Muscle layer of duodenum (tissue), 2 donors: ENCODE measurements around the gene PLA2G4E.

ENCODE experiments used
- H3K27ac ChIP-seq: one replicate; pipeline ENCODE4 v1.7.0; 2013; ENCODE audit warnings: mild to moderate bottlenecking, low read length
- H3K27me3 ChIP-seq: one replicate; pipeline ENCODE4 v1.7.0; 2013; ENCODE audit warnings: low read depth, mild to moderate bottlenecking, control low read depth, low read length
- H3K36me3 ChIP-seq, 2 donors: one replicate each; pipeline ENCODE4 v1.7.0; 2013; ENCODE audit warnings: low read length in 2 of 2, control low read depth in 1 of 2, mild to moderate bottlenecking in 1 of 2; ENCODE audit not compliant: insufficient read depth in 2 of 2, control insufficient read depth in 1 of 2
- H3K4me1 ChIP-seq, 2 donors: one replicate each; pipeline ENCODE4 v1.7.0; 2013; ENCODE audit warnings: low read length in 2 of 2, mild to moderate bottlenecking in 2 of 2, control low read depth in 1 of 2, moderate library complexity in 1 of 2; ENCODE audit not compliant: insufficient read depth in 2 of 2, control insufficient read depth in 1 of 2
- H3K4me3 ChIP-seq, 2 donors: one replicate each; pipeline ENCODE4 v1.7.0; 2013; ENCODE audit warnings: low read length in 2 of 2, low read depth in 1 of 2, mild to moderate bottlenecking in 1 of 2
- H3K9me3 ChIP-seq, 2 donors: one replicate each; pipeline ENCODE4 v1.7.0; 2013; ENCODE audit warnings: low read length in 2 of 2, control low read depth in 1 of 2, mild to moderate bottlenecking in 1 of 2; ENCODE audit not compliant: control insufficient read depth in 1 of 2
- donor health status: healthy.

PLA2G4E gene

GRCh38 chr15:42034628-42035434 lies 14.0 kb upstream of the PLA2G4E start:
- Histone ChIP-seq H3K36me3 (no peaks in the 10 kb centered on the region), H3K9me3 (no peaks in the 10 kb centered on the region), H3K4me3 (no peak overlapping the region), H3K4me1 (no peaks in the 10 kb centered on the region), H3K27ac (no peak overlapping the region), H3K27me3 (no peaks in the 10 kb centered on the region)

- H3K4me1 ChIP-seq: no peaks in the 10 kb centered on the region
- no peaks in the 10 kb centered on the region for H3K27me3 ChIP-seq
- H3K27ac ChIP-seq: no peak overlapping the region
- H3K9me3 ChIP-seq: no peaks in the 10 kb centered on the region
- no peak overlapping the region for H3K4me3 ChIP-seq
- no peaks in the 10 kb centered on the region for H3K36me3 ChIP-seq
These were observed 12.5 kb upstream of the PLA2G4E start for GRCh38 chr15:42033214-42033873.

GRCh38 chr15:42032376-42033213 lies 11.8 kb upstream of the PLA2G4E start:
- H3K4me3 ChIP-seq: no peak overlapping the region
- no peaks in the 10 kb centered on the region for H3K9me3 ChIP-seq
- H3K36me3 ChIP-seq: no peaks in the 10 kb centered on the region
- no peak overlapping the region for H3K27ac ChIP-seq
- no peaks in the 10 kb centered on the region for H3K27me3 ChIP-seq
- no peaks in the 10 kb centered on the region for H3K4me1 ChIP-seq

GRCh38 chr15:42031198-42031915 lies 10.5 kb upstream of the PLA2G4E start:
- no peaks in the 10 kb centered on the region for H3K9me3 ChIP-seq
- H3K27ac ChIP-seq: no peak overlapping the region
- H3K36me3 ChIP-seq: no peaks in the 10 kb centered on the region

GRCh38 chr15:42027521-42027920 lies 6.7 kb upstream of the PLA2G4E start:
- Histone ChIP-seq H3K4me3 (no peak overlapping the region), H3K36me3 (no peaks in the 10 kb centered on the region), H3K27me3 (no peaks in the 10 kb centered on the region), H3K4me1 (no peaks in the 10 kb centered on the region), H3K9me3 (no peaks in the 10 kb centered on the region), H3K27ac (no peak overlapping the region)

More at GRCh38 chr15:42031198-42031915, 10.5 kb upstream of the PLA2G4E start:
- no peaks in the 10 kb centered on the region for H3K27me3 ChIP-seq
- H3K4me3 ChIP-seq: no peak overlapping the region
- H3K4me1 ChIP-seq: no peaks in the 10 kb centered on the region

GRCh38 chr15:42024303-42024702 lies 3.5 kb upstream of the PLA2G4E start:
- no peaks in the 10 kb centered on the region for H3K9me3 ChIP-seq
- no peaks in the 10 kb centered on the region for H3K36me3 ChIP-seq
- no peak overlapping the region for H3K4me3 ChIP-seq
- no peaks in the 10 kb centered on the region for H3K27me3 ChIP-seq
- no peak overlapping the region for H3K27ac ChIP-seq
- no peaks in the 10 kb centered on the region for H3K4me1 ChIP-seq

- no peaks in the 10 kb centered on the region for H3K36me3 ChIP-seq
- no peak overlapping the region for H3K27ac ChIP-seq
- no peaks in the 10 kb centered on the region for H3K9me3 ChIP-seq
- no peaks in the 10 kb centered on the region for H3K27me3 ChIP-seq
- no peaks in the 10 kb centered on the region for H3K4me1 ChIP-seq
- no peak overlapping the region for H3K4me3 ChIP-seq
These were observed 751 bp upstream of the PLA2G4E start for GRCh38 chr15:42021593-42021992.

- Histone ChIP-seq H3K27ac (no peak overlapping the region), H3K27me3 (no peaks in the 10 kb centered on the region), H3K36me3 (no peaks in the 10 kb centered on the region), H3K4me1 (no peaks in the 10 kb centered on the region), H3K9me3 (no peaks in the 10 kb centered on the region), H3K4me3 (no peak overlapping the region)
These were observed 2.3 kb downstream of the PLA2G4E start for GRCh38 chr15:42018306-42019224.

GRCh38 chr15:42016971-42017370 lies 3.9 kb downstream of the PLA2G4E start:
- H3K9me3 ChIP-seq: no peaks in the 10 kb centered on the region
- no peaks in the 10 kb centered on the region for H3K4me1 ChIP-seq
- H3K27me3 ChIP-seq: no peaks in the 10 kb centered on the region
- no peak overlapping the region for H3K4me3 ChIP-seq
- H3K27ac ChIP-seq: no peak overlapping the region
- no peaks in the 10 kb centered on the region for H3K36me3 ChIP-seq

GRCh38 chr15:42014406-42014805 lies 6.4 kb downstream of the PLA2G4E start:
- Histone ChIP-seq H3K4me1 (no peaks in the 10 kb centered on the region), H3K36me3 (no peaks in the 10 kb centered on the region), H3K27ac (no peak overlapping the region), H3K9me3 (no peaks in the 10 kb centered on the region), H3K27me3 (no peaks in the 10 kb centered on the region), H3K4me3 (no peak overlapping the region)
